Common myeloid progenitor, CD34-positive (primary cell): ENCODE results near the gene DPF3.

Experiments used
- CTCF ChIA-PET: fragments of 350-600 bp; sonication (Branson Sonifier 250); formaldehyde crosslinking; loops from one replicate; lab custom pipeline; 2021; ENCODE audit warnings: antibody characterized with exemption; lab: Charles Lee
- POLR2A ChIA-PET: fragments of 350-600 bp; sonication (Branson Sonifier 250); formaldehyde crosslinking; loops from one replicate; lab custom pipeline; 2021; ENCODE audit warnings: antibody characterized with exemption; lab: Charles Lee
- DNase-seq, 3 donors: peaks; one replicate each; pipeline versions ENCODE4 v3.0.0 to v3.0.0-alpha.2; 2013
- H3K27ac ChIP-seq, 2 experiments: 1 replicate in 1 of 2; 2 replicates in 1 of 2; pipeline ENCODE4 v1.7.0; 2013; ENCODE audit warnings: inconsistent platforms in 2 of 2, low read length in 2 of 2, mild to moderate bottlenecking in 2 of 2, low read depth in 1 of 2, moderate library complexity in 1 of 2; ENCODE audit not compliant: severe bottlenecking in 2 of 2, insufficient read depth in 1 of 2, poor library complexity in 1 of 2
- H3K27me3 ChIP-seq, 5 experiments: replicated peaks in 2 of 5; 1 replicate in 3 of 5; 2 replicates in 2 of 5; pipeline versions ENCODE4 v1.6.1 to v1.7.0; 2013; ENCODE audit warnings: low read length in 4 of 5, mild to moderate bottlenecking in 2 of 5, moderate library complexity in 2 of 5, inconsistent platforms in 1 of 5; ENCODE audit not compliant: insufficient read depth in 5 of 5, control insufficient read depth in 4 of 5
- H3K36me3 ChIP-seq, 4 experiments: 1 replicate in 2 of 4; 2 replicates in 2 of 4; pipeline versions ENCODE4 v1.6.1 to v1.7.0; 2013; ENCODE audit warnings: low read length in 3 of 4, control low read depth in 1 of 4, mild to moderate bottlenecking in 1 of 4; ENCODE audit not compliant: control insufficient read depth in 4 of 4, insufficient read depth in 4 of 4
- H3K4me1 ChIP-seq, 4 experiments: 1 replicate in 3 of 4; 2 replicates in 1 of 4; pipeline versions ENCODE4 v1.6.1 to v1.7.1; 2013; ENCODE audit warnings: low read length in 3 of 4, mild to moderate bottlenecking in 3 of 4, control low read depth in 1 of 4, inconsistent platforms in 1 of 4, moderate library complexity in 1 of 4; ENCODE audit not compliant: control insufficient read depth in 4 of 4, insufficient read depth in 4 of 4; ENCODE audit errors: control extremely low read depth in 1 of 4
- H3K4me3 ChIP-seq, 7 experiments: 1 replicate in 4 of 7; 2 replicates in 3 of 7; pipeline versions ENCODE4 v1.5.1 to v1.7.0; 2013; ENCODE audit warnings: mild to moderate bottlenecking in 7 of 7, low read length in 6 of 7, moderate library complexity in 6 of 7, inconsistent platforms in 2 of 7, low read depth in 2 of 7, control low read depth in 1 of 7; ENCODE audit not compliant: insufficient read depth in 4 of 7, control insufficient read depth in 1 of 7; ENCODE audit errors: extremely low read depth in 1 of 7
- H3K9me3 ChIP-seq, 5 experiments: 1 replicate in 4 of 5; 2 replicates in 1 of 5; pipeline versions ENCODE4 v1.6.1 to v1.7.1; 2013; ENCODE audit warnings: low read length in 4 of 5, mild to moderate bottlenecking in 2 of 5, inconsistent platforms in 1 of 5, low read depth in 1 of 5, moderate library complexity in 1 of 5; ENCODE audit not compliant: control insufficient read depth in 4 of 5, insufficient read depth in 2 of 5; ENCODE audit errors: control extremely low read depth in 1 of 5
- WGBS: methylation state at CpG from one replicate; pipeline ENCODE4 v1.1.5; 2013; ENCODE audit not compliant: insufficient coverage; 5-methylcytosine and 5-hydroxymethylcytosine counted together

Gene DPF3

DNA sequence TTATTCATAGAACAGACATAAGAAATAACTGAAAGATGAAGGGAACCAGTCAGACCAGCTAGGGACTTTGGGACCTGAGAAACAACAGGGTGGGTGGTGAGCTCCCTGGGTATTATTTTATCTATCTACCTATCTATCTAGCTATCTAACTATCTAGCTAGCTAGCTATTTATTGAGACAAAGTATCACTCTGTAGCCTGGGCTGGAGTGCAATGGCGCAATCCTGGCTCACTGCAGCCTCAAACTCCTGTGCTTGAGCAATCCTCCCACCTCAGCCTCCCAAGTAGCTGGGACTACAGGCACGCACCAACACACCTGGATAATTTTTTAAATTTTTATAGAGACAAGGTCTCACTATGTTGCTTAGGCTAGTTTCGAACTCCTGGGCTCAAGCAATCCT lies 127.6 kb downstream of the DPF3 start:
- Histone ChIP-seq H3K27me3 (peaks cover 0 to 4% (median 0%) of the 10 kb centered on the region in 5 experiments), H3K9me3 (peaks cover 0 to 16% (median 8%) of the 10 kb centered on the region in 5 experiments), H3K36me3 (no peaks in the 10 kb centered on the region), H3K4me1 (no peaks in the 10 kb centered on the region), H3K27ac (no peak overlapping the region), H3K4me3 (no peak overlapping the region)
- ChIA-PET CTCF (no interaction called here), POLR2A (no interaction called here)
- DNase-seq, result no peak
- 100% methylated on average over 2 of the region's 3 CpGs for WGBS

DNA sequence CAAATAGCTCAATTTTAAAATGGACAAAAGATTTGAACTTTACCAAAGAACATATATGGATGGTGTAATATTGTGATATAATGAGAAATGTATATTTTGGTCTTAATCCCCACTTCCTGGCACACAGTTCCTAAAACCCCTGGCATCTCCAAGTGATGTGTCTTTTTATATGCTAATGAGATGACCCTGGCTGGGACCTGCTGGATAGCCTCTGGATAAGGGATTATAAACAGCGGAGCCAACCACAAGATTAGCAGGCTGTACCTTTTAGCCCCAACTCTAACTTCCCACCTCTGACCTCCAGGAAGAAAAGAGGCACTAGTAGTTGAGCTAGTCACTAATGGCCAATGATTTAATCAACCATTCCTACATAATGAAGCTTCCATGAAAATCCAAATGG lies 130.0 kb downstream of the DPF3 start:
- Histone ChIP-seq H3K9me3 (peaks cover 0 to 32% (median 12%) of the 10 kb centered on the region in 5 experiments), H3K4me3 (no peak overlapping the region), H3K4me1 (no peaks in the 10 kb centered on the region), H3K36me3 (no peaks in the 10 kb centered on the region), H3K27ac (no peak overlapping the region), H3K27me3 (peaks cover 0 to 4% (median 0%) of the 10 kb centered on the region in 5 experiments)
- POLR2A ChIA-PET, result no interaction called here
- CTCF ChIA-PET, result interaction anchor here (1.3 kb wide), 1 partner anchor 11 kb away, joined by 3 read pairs; no protein-coding TSS in a partner anchor
- WGBS, result no CpG with 5 or more reads among the region's 1 CpG
- DNase-seq, result no peak

DNA sequence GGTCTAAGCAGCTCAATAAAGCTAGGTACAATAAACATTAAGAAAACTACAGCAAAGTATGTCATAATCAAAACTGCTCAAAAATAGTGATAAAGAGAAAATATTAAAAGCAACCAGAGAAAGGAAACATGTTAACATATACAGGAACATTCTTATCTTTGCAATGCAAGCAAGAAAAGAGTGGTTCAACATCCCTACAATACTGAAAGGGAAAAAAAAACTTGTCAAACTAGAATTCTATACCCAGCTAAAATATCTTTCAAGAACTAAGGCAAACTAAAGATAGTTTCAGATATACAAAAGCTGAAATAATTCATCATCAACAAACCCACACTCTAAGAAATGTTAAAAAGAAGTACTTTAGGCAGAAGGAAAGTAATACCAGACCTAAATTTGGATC lies 134.2 kb downstream of the DPF3 start:
- Histone ChIP-seq H3K9me3 (peaks cover 10 to 24% (median 15%) of the 10 kb centered on the region in 5 experiments), H3K4me3 (no peak overlapping the region), H3K27ac (no peak overlapping the region), H3K4me1 (no peaks in the 10 kb centered on the region), H3K27me3 (peaks cover 0 to 7% (median 0%) of the 10 kb centered on the region in 5 experiments), H3K36me3 (no peaks in the 10 kb centered on the region)
- DNase-seq, result no peak
- CTCF ChIA-PET, result interaction anchor here (0.6 kb wide), 1 partner anchor 144 kb away, joined by 3 read pairs; no protein-coding TSS in a partner anchor
- POLR2A ChIA-PET, result no interaction called here

DNA sequence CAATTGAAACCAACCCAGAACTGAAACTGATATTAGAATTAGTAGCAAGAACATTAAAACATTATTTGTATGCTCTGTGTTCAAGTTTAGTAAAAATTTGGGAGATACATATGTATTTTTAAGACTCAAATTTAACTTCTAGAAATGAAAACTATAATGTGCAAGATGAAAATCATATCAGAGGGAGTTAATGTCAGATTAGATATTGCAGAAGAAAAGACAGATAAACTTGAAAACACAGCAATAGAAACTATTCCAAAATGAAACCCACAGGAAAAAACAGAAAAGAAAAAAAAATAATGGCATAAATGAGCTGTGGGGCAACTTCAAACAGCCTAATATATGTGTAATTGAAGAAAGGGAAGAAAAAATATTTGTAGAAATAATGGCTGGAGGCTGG lies 134.9 kb downstream of the DPF3 start:
- Histone ChIP-seq H3K27ac (no peak overlapping the region), H3K36me3 (no peaks in the 10 kb centered on the region), H3K9me3 (peaks cover 10 to 24% (median 15%) of the 10 kb centered on the region in 5 experiments), H3K4me1 (no peaks in the 10 kb centered on the region), H3K27me3 (peaks cover 0 to 4% (median 0%) of the 10 kb centered on the region in 5 experiments), H3K4me3 (no peak overlapping the region)
- DNase-seq, result no peak
- POLR2A ChIA-PET, result no interaction called here
- CTCF ChIA-PET, result interaction anchor here (0.6 kb wide), 1 partner anchor 145 kb away, joined by 3 read pairs; no protein-coding TSS in a partner anchor

DNA sequence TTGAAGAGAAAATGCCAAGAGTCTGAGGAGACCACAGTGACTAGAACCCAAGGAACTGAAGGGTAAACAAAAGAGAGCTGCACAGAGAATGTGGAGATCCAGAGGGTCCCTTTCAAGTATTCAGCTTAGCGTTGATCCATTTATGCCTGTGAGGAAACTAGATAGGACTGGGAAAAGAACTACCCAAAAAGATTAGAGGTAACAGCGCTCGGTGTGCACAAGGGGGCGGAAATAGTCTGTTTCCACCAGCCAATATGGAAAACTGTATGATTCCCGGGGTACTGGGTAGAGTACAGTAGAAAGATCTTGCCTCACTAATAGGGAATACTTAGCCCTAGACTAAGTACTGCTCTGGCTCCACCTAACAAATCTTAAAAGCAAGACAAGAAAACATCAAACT lies 135.5 kb downstream of the DPF3 start:
- Histone ChIP-seq H3K27ac (no peak overlapping the region), H3K4me1 (no peaks in the 10 kb centered on the region), H3K36me3 (no peaks in the 10 kb centered on the region), H3K4me3 (no peak overlapping the region), H3K27me3 (peaks cover 0 to 3% (median 0%) of the 10 kb centered on the region in 5 experiments), H3K9me3 (peaks cover 10 to 24% (median 12%) of the 10 kb centered on the region in 5 experiments)
- WGBS, result 91% methylated on average over 5 of the region's 5 CpGs
- POLR2A ChIA-PET, result no interaction called here
- no peak for DNase-seq
- CTCF ChIA-PET, result no interaction called here

DNA sequence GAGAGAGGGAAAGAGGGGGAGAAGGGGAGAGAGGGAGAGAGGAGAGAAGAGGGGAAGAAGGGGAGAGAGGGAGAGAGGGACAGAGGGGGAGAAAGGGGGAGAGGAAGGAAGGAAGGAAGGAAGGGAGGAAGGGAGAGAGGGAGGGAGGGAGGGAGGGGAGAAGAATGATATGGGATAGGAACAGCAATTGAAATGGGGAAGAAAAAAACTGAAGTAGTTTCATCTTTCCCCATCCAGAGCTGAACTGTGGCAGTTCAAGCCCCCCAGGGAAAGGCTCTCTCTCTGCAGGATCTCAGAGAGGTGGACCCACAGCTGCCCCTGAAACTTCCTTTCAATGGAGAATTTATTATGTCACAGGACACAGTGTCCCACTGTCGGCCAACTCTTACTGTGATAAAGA lies 136.9 kb downstream of the DPF3 start:
- Histone ChIP-seq H3K9me3 (peaks cover 4 to 21% (median 12%) of the 10 kb centered on the region in 5 experiments), H3K27me3 (peaks cover 0 to 3% (median 0%) of the 10 kb centered on the region in 5 experiments), H3K4me3 (no peak overlapping the region), H3K4me1 (no peaks in the 10 kb centered on the region), H3K36me3 (no peaks in the 10 kb centered on the region), H3K27ac (no peak overlapping the region)
- POLR2A ChIA-PET, result no interaction called here
- 100% methylated on average over 1 of the region's 1 CpG for WGBS
- CTCF ChIA-PET, result interaction anchor here (1.2 kb wide), 1 partner anchor 22 kb away, joined by 4 read pairs; no protein-coding TSS in a partner anchor
- no peak for DNase-seq

DNA sequence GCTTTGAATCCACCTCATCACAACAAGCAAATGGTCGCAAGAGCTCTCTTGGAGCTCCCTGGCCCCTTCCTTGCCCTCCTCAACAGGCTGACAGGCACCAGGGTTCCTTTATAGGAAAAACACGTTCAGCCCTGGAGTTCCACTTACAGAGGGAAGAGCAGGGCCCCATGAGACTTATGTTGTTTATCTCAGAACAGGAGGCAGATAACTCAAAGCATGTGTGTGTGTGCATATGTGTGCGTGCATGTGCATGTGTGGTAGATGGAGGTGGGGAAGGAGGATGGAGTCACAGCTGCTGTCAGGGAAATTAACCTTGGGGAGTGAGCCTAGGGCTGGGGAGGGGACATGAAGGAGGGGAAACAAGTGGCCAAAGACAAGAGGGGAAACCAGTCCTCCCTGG lies 138.1 kb downstream of the DPF3 start:
- H3K27me3 ChIP-seq, result peaks cover 0 to 4% (median 0%) of the 10 kb centered on the region in 5 experiments
- H3K27ac ChIP-seq, result no peak overlapping the region
- POLR2A ChIA-PET, result no interaction called here
- CTCF ChIA-PET, result interaction anchor here (1.2 kb wide), 1 partner anchor 23 kb away, joined by 4 read pairs; no protein-coding TSS in a partner anchor
- no peak overlapping the region for H3K4me3 ChIP-seq
- DNase-seq, result no peak
- no peaks in the 10 kb centered on the region for H3K36me3 ChIP-seq
- WGBS, result 100% methylated on average over 3 of the region's 3 CpGs
- peaks cover 3 to 21% (median 12%) of the 10 kb centered on the region in 5 experiments for H3K9me3 ChIP-seq
- H3K4me1 ChIP-seq, result no peaks in the 10 kb centered on the region
